ENCODE data around the gene KHK. TPM values are rescaled to one million over a fixed set of nuclear protein-coding genes. Genes with fewer than 3 reads are reported as not detected.
A peak's percentile ranks its signal among the peaks of the same experiment; 100 is the strongest.

The KHK gene
- total RNA-seq, 1 experiment from 2014 or later: 4.1 TPM

DNA sequence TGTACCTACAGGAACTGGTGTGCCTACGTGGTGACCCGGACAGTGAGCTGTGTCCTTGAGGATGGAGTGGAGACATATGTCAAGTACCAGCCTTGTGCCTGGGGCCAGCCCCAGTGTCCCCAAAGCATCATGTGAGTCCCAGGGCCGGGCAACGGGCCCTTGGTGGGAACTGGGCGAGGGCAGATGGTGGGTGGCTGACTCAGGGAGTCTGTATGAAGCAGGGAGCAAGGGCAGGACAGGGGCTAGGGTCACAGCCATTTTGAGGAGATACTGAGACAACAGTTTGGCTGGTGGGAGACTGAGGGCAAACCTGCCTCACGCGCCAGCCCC is 6.5 kb upstream of the KHK start:
- no peaks in the 10 kb centered on the region for H4K20me1 ChIP-seq (ENCODE audit: insufficient read depth, low read depth, low read length)
- H3K9ac ChIP-seq (ENCODE audit: low read length): no peak overlapping the region
- H3K9me2 ChIP-seq (replicated peaks; ENCODE audit: insufficient read depth, low read length): no peaks in the 10 kb centered on the region
- DNase-seq: no peak
- H3K9me3 ChIP-seq (ENCODE audit: low read length): no peaks in the 10 kb centered on the region
- H3K36me3 ChIP-seq (ENCODE audit: insufficient read depth, low read length): no peaks in the 10 kb centered on the region
- no peaks in the 10 kb centered on the region for H3K79me2 ChIP-seq (ENCODE audit: low read length)
- no peak overlapping the region for H3K4me3 ChIP-seq (ENCODE audit: low read length)
- H3K4me1 ChIP-seq (ENCODE audit: low read length): peaks cover 23% of the 10 kb centered on the region
- no peak overlapping the region for H3K4me2 ChIP-seq (ENCODE audit: low read depth, low read length, poor library complexity, severe bottlenecking)
- no peak overlapping the region for H2AFZ ChIP-seq (ENCODE audit: low read length)
- H3K27me3 ChIP-seq (ENCODE audit: low read length): no peaks in the 10 kb centered on the region
- no peak overlapping the region for H3K27ac ChIP-seq (ENCODE audit: low read length)

DNA sequence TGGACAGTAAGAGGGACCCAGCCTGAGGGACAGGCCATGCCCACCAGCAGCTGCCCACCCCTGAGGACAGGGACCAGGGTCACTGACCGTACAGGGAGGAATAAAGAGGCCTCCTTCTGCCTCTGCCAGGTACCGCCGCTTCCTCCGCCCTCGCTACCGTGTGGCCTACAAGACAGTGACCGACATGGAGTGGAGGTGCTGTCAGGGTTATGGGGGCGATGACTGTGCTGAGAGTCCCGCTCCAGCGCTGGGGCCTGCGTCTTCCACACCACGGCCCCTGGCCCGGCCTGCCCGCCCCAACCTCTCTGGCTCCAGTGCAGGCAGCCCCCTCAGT is 6.0 kb upstream of the KHK start:
- Histone ChIP-seq H3K36me3 (ENCODE audit: insufficient read depth, low read length) (no peaks in the 10 kb centered on the region), H3K4me1 (ENCODE audit: low read length) (peaks cover 22% of the 10 kb centered on the region), H4K20me1 (ENCODE audit: insufficient read depth, low read depth, low read length) (no peaks in the 10 kb centered on the region), H3K27me3 (ENCODE audit: low read length) (no peaks in the 10 kb centered on the region), H3K4me3 (ENCODE audit: low read length) (no peak overlapping the region), H3K9me3 (ENCODE audit: low read length) (no peaks in the 10 kb centered on the region), H3K27ac (ENCODE audit: low read length) (no peak overlapping the region), H3K4me2 (ENCODE audit: low read depth, low read length, poor library complexity, severe bottlenecking) (no peak overlapping the region), H3K9ac (ENCODE audit: low read length) (no peak overlapping the region), H3K79me2 (ENCODE audit: low read length) (no peaks in the 10 kb centered on the region), H2AFZ (ENCODE audit: low read length) (no peak overlapping the region), H3K9me2 (replicated peaks; ENCODE audit: insufficient read depth, low read length) (no peaks in the 10 kb centered on the region)
- DNase-seq: no peak

DNA sequence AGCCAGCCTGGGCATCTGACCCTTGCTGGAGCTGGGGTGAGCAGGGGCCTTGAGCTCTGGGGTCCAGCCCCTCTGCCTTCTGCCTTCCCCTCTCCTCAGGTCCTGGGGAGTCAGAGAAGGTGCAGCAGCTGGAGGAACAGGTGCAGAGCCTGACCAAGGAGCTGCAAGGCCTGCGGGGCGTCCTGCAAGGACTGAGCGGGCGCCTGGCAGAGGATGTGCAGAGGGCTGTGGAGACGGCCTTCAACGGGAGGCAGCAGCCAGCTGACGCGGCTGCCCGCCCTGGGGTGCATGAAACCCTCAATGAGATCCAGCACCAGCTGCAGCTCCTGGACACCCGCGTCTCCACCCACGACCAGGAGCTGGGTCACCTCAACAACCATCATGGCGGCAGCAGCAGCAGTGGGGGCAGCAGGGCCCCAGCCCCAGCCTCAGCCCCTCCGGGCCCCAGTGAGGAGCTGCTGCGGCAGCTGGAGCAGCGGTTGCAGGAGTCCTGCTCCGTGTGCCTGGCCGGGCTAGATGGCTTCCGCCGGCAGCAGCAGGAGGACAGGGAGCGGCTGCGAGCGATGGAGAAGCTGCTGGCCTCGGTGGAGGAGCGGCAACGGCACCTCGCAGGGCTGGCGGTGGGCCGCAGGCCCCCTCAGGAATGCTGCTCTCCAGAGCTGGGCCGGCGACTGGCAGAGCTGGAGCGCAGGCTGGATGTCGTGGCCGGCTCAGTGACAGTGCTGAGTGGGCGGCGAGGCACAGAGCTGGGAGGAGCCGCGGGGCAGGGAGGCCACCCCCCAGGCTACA is 4.4 kb upstream of the KHK start:
- Histone ChIP-seq H3K9me3 (ENCODE audit: low read length) (no peaks in the 10 kb centered on the region), H2AFZ (ENCODE audit: low read length) (no peak overlapping the region), H3K9ac (ENCODE audit: low read length) (peak overlapping the region; percentile 53), H3K4me1 (ENCODE audit: low read length) (peaks cover 32% of the 10 kb centered on the region), H3K4me3 (ENCODE audit: low read length) (peak overlapping the region; percentile 47; the same call in 1 of the 2 replicates), H3K9me2 (replicated peaks; ENCODE audit: insufficient read depth, low read length) (no peaks in the 10 kb centered on the region), H3K27me3 (ENCODE audit: low read length) (no peaks in the 10 kb centered on the region), H3K27ac (ENCODE audit: low read length) (no peak overlapping the region), H3K4me2 (ENCODE audit: low read depth, low read length, poor library complexity, severe bottlenecking) (peak overlapping the region; percentile 54), H4K20me1 (ENCODE audit: insufficient read depth, low read depth, low read length) (no peaks in the 10 kb centered on the region), H3K36me3 (ENCODE audit: insufficient read depth, low read length) (no peaks in the 10 kb centered on the region), H3K79me2 (ENCODE audit: low read length) (no peaks in the 10 kb centered on the region)
- no peak for DNase-seq

DNA sequence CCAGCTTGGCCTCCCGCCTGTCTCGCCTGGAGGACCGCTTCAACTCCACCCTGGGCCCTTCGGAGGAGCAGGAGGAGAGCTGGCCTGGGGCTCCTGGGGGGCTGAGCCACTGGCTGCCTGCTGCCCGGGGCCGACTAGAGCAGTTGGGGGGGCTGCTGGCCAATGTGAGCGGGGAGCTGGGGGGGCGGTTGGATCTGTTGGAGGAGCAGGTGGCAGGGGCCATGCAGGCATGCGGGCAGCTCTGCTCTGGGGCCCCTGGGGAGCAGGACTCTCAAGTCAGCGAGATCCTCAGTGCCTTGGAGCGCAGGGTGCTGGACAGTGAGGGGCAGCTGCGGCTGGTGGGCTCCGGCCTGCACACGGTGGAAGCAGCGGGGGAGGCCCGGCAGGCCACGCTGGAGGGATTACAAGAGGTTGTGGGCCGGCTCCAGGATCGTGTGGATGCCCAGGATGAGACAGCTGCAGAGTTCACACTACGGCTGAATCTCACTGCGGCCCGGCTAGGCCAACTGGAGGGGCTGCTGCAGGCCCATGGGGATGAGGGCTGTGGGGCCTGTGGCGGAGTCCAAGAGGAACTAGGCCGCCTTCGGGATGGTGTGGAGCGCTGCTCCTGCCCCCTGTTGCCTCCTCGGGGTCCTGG is 3.7 kb upstream of the KHK start:
- Histone ChIP-seq H2AFZ (ENCODE audit: low read length) (no peak overlapping the region), H3K4me3 (ENCODE audit: low read length) (no peak overlapping the region), H3K4me2 (ENCODE audit: low read depth, low read length, poor library complexity, severe bottlenecking) (no peak overlapping the region), H3K9me2 (replicated peaks; ENCODE audit: insufficient read depth, low read length) (no peaks in the 10 kb centered on the region), H3K9ac (ENCODE audit: low read length) (no peak overlapping the region), H3K36me3 (ENCODE audit: insufficient read depth, low read length) (no peaks in the 10 kb centered on the region), H3K79me2 (ENCODE audit: low read length) (no peaks in the 10 kb centered on the region), H4K20me1 (ENCODE audit: insufficient read depth, low read depth, low read length) (no peaks in the 10 kb centered on the region), H3K27ac (ENCODE audit: low read length) (no peak overlapping the region), H3K4me1 (ENCODE audit: low read length) (peaks cover 37% of the 10 kb centered on the region), H3K27me3 (ENCODE audit: low read length) (no peaks in the 10 kb centered on the region), H3K9me3 (ENCODE audit: low read length) (no peaks in the 10 kb centered on the region)
- DNase-seq: no peak

DNA sequence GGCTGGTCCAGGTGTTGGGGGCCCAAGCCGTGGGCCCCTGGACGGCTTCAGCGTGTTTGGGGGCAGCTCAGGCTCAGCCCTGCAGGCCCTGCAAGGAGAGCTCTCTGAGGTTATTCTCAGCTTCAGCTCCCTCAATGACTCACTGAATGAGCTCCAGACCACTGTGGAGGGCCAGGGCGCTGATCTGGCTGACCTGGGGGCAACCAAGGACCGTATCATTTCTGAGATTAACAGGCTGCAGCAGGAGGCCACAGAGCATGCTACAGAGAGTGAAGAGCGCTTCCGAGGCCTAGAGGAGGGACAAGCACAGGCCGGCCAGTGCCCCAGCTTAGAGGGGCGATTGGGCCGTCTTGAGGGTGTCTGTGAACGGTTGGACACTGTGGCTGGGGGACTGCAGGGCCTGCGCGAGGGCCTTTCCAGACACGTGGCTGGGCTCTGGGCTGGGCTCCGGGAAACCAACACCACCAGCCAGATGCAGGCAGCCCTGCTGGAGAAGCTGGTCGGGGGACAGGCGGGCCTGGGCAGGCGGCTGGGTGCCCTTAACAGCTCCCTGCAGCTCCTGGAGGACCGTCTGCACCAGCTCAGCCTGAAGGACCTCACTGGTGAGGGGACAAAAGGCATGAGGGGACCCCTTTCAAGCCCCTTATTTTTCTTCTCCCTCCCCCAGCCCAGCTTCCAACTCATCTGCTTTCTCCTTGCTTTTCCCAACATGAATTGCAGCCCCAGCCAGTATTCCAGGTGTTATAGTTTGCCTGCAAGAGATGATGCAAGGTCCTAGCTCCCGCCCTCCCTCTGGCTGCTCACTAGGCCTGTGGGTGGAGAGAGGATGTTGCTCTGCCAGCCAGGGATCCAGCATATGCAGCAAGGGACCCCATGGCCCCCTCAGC is 2.9 kb upstream of the KHK start:
- H3K4me2 ChIP-seq (ENCODE audit: low read depth, low read length, poor library complexity, severe bottlenecking): no peak overlapping the region
- H3K9ac ChIP-seq (ENCODE audit: low read length): no peak overlapping the region
- H3K27ac ChIP-seq (ENCODE audit: low read length): no peak overlapping the region
- no peak overlapping the region for H3K4me3 ChIP-seq (ENCODE audit: low read length)
- no peaks in the 10 kb centered on the region for H3K9me3 ChIP-seq (ENCODE audit: low read length)
- no peaks in the 10 kb centered on the region for H4K20me1 ChIP-seq (ENCODE audit: insufficient read depth, low read depth, low read length)
- no peaks in the 10 kb centered on the region for H3K79me2 ChIP-seq (ENCODE audit: low read length)
- no peaks in the 10 kb centered on the region for H3K36me3 ChIP-seq (ENCODE audit: insufficient read depth, low read length)
- H3K27me3 ChIP-seq (ENCODE audit: low read length): no peaks in the 10 kb centered on the region
- H2AFZ ChIP-seq (ENCODE audit: low read length): no peak overlapping the region
- H3K4me1 ChIP-seq (ENCODE audit: low read length): peaks cover 37% of the 10 kb centered on the region
- DNase-seq: no peak
- H3K9me2 ChIP-seq (replicated peaks; ENCODE audit: insufficient read depth, low read length): no peaks in the 10 kb centered on the region

DNA sequence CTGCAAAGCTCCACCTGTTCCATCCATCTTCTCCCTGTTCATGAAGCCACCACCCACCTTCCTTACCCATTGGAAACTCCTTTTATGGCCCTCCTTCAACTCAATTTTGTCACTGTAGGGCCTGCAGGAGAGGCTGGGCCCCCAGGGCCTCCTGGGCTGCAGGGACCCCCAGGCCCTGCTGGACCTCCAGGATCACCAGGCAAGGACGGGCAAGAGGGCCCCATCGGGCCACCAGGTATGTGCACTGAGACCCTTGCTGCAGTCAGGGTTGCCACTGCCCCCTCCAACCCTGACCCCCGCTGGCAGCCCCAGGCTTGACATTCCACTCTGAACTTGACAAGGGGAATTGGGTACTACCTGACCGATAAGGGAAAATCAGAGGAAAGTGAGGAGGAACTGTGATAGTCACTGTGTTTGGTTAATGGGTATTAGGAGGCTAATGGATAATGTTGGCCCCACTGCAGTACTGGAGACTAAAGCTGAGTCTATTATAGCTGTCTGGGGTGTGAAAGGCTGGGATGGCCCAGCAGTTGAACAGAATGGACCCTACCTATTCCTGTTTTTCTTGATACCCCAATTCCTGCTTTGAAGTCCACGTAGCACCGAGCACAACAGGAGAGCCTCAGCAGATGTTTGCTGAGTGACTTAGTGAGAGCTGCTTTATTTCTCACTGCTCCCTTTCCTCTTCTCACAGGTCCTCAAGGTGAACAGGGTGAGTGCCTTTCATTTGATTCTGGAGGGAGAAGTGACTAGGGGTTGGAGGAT is 2.1 kb upstream of the KHK start:
- H2AFZ ChIP-seq (ENCODE audit: low read length): no peak overlapping the region
- H3K9me2 ChIP-seq (replicated peaks; ENCODE audit: insufficient read depth, low read length): no peaks in the 10 kb centered on the region
- H3K27ac ChIP-seq (ENCODE audit: low read length): no peak overlapping the region
- no peaks in the 10 kb centered on the region for H3K79me2 ChIP-seq (ENCODE audit: low read length)
- H3K4me3 ChIP-seq (ENCODE audit: low read length): no peak overlapping the region
- no peak overlapping the region for H3K4me2 ChIP-seq (ENCODE audit: low read depth, low read length, poor library complexity, severe bottlenecking)
- no peaks in the 10 kb centered on the region for H4K20me1 ChIP-seq (ENCODE audit: insufficient read depth, low read depth, low read length)
- no peaks in the 10 kb centered on the region for H3K9me3 ChIP-seq (ENCODE audit: low read length)
- H3K27me3 ChIP-seq (ENCODE audit: low read length): no peaks in the 10 kb centered on the region
- no peak overlapping the region for H3K9ac ChIP-seq (ENCODE audit: low read length)
- no peaks in the 10 kb centered on the region for H3K36me3 ChIP-seq (ENCODE audit: insufficient read depth, low read length)
- no peak for DNase-seq
- peaks cover 37% of the 10 kb centered on the region for H3K4me1 ChIP-seq (ENCODE audit: low read length)

DNA sequence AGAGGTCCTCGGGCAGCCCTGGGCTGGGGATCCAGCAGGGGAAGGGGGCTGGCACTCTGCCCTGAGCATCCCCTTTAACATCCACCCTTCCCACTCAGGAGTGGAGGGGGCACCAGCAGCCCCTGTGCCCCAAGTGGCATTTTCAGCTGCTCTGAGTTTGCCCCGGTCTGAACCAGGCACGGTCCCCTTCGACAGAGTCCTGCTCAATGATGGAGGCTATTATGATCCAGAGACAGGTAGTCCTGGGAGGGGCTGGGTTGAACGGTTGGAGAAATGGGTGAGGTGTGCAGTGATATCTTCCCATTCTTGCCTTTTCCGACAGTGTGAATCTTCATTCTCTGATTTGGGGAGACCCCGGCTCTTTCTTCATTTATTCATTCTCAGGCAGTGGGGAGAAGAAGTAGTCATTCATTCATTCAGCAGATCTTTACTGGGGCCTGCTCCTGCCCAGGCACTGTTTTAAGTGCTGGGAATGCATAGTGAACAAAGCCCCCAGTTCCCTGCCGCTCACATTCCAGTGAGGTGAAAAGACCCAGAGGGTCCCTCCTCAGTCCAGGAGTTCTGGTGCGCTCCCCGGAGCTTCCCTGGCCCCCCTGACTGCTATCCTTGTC is 1.4 kb upstream of the KHK start:
- Histone ChIP-seq H3K27me3 (ENCODE audit: low read length) (no peaks in the 10 kb centered on the region), H3K4me1 (ENCODE audit: low read length) (peaks cover 37% of the 10 kb centered on the region), H3K79me2 (ENCODE audit: low read length) (no peaks in the 10 kb centered on the region), H3K9me3 (ENCODE audit: low read length) (no peaks in the 10 kb centered on the region), H3K27ac (ENCODE audit: low read length) (no peak overlapping the region), H3K36me3 (ENCODE audit: insufficient read depth, low read length) (no peaks in the 10 kb centered on the region), H4K20me1 (ENCODE audit: insufficient read depth, low read depth, low read length) (no peaks in the 10 kb centered on the region), H3K4me3 (ENCODE audit: low read length) (peak overlapping the region; percentile 65), H3K9me2 (replicated peaks; ENCODE audit: insufficient read depth, low read length) (no peaks in the 10 kb centered on the region), H3K9ac (ENCODE audit: low read length) (peak overlapping the region; percentile 69; the same call in 1 of the 2 replicates), H3K4me2 (ENCODE audit: low read depth, low read length, poor library complexity, severe bottlenecking) (peak overlapping the region; percentile 83), H2AFZ (ENCODE audit: low read length) (no peak overlapping the region)
- no peak for DNase-seq

Data from Karpas-422 (cell line).